ENCODE results near the gene PKNOX2. TPM values are rescaled to one million over a fixed set of nuclear protein-coding genes. Genes with fewer than 3 reads are reported as not detected.

PKNOX2 gene
- total and polyA plus RNA-seq, 9 of the 15 experiments (the other 6 are each of a cell fraction or from before 2014, with no cell fraction given) = not detected

DNA sequence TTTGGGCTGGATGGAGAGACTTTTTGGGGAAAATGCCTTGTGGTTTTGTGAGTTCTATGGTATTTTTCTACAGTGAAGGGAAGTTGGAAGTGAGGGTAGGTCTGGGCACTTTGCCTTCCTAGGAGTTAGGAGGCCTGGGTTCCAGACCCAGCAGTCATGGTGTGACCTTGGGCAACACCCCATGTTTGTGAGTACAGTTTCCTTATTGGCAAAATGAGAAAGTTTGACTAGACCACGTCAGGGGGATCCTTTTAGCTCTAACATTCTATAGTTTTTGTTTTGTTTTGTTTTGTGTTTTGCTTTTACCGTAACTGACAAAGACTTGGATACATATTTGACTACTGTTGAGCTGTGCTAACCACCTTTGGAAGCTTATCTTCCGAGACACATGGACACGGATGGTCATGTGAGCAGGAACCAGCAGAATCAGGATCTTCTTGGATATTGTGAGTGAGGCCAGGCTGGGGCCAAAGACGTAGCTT, 109.0 kb downstream of the PKNOX2 start (continued):
- TF ChIP-seq, protein P1, sequence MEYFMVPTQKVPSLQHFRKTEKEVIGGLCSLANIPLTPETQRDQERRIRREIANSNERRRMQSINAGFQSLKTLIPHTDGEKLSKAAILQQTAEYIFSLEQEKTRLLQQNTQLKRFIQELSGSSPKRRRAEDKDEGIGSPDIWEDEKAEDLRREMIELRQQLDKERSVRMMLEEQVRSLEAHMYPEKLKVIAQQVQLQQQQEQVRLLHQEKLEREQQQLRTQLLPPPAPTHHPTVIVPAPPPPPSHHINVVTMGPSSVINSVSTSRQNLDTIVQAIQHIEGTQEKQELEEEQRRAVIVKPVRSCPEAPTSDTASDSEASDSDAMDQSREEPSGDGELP (CRISPR knock-in tag; IDR thresholded peaks at IDR 0.05; ENCODE audit: borderline replicate concordance) = no peak
- TF ChIP-seq, protein P2, sequence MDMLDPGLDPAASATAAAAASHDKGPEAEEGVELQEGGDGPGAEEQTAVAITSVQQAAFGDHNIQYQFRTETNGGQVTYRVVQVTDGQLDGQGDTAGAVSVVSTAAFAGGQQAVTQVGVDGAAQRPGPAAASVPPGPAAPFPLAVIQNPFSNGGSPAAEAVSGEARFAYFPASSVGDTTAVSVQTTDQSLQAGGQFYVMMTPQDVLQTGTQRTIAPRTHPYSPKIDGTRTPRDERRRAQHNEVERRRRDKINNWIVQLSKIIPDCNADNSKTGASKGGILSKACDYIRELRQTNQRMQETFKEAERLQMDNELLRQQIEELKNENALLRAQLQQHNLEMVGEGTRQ (CRISPR knock-in tag; IDR thresholded peaks at IDR 0.05) = peak; percentile 75
- no peak for TF ChIP-seq ZNF146 (CRISPR knock-in tag; IDR thresholded peaks at IDR 0.05; ENCODE audit: unreplicated experiment)
- TF ChIP-seq RCOR1 (IDR thresholded peaks at IDR 0.05; ENCODE audit: borderline replicate concordance in 1 of 2, low read depth in 2 of 2, low read length in 2 of 2) = 0 out of 4 replicates have a peak, but pooled peaks of 1 of the 2 experiments have one; percentile 12
- TF ChIP-seq ZNF57 (CRISPR knock-in tag; IDR thresholded peaks at IDR 0.05) = no peak
- 0 out of 2 replicates have a peak, but pooled peaks have one; percentile 37 for TF ChIP-seq ZNF79 (CRISPR knock-in tag; IDR thresholded peaks at IDR 0.05; ENCODE audit: low read depth)
- TF ChIP-seq GABPA (tag; conservative IDR thresholded peaks at IDR 0.05; ENCODE audit: low read depth) = peak; percentile 54
- TF ChIP-seq KAT2B (IDR thresholded peaks at IDR 0.05; ENCODE audit: low read depth, low read length) = no peak
- no peak for TF ChIP-seq NR2C1 (IDR thresholded peaks at IDR 0.05)
- peak; percentile 72 for TF ChIP-seq NR2C1 (tag; IDR thresholded peaks at IDR 0.05)
- peak in 1 of 2 experiments; percentile 35; a peak in 1 of 3 replicates for TF ChIP-seq CBX3 (IDR thresholded peaks at IDR 0.05; ENCODE audit: borderline replicate concordance in 1 of 2, low read length in 2 of 2)
- TF ChIP-seq POLR2G (IDR thresholded peaks at IDR 0.05; ENCODE audit: low read depth, low read length) = no peak
- no peak for TF ChIP-seq GMEB1 (CRISPR knock-in tag; IDR thresholded peaks at IDR 0.05)
- no peak for TF ChIP-seq ZNF551 (CRISPR knock-in tag; IDR thresholded peaks at IDR 0.05)
- TF ChIP-seq ATF4 (CRISPR knock-in tag; IDR thresholded peaks at IDR 0.05) = 0 out of 2 replicates have a peak, but pooled peaks have one; percentile 37
- TF ChIP-seq ID3 (CRISPR knock-in tag; IDR thresholded peaks at IDR 0.05) = no peak
- no peak for TF ChIP-seq ID3 (tag; IDR thresholded peaks at IDR 0.05)
- peak; percentile 39; the same call in 1 of the 2 replicates for TF ChIP-seq NR4A1 (CRISPR knock-in tag; IDR thresholded peaks at IDR 0.05)
- TF ChIP-seq NR4A1 (tag; IDR thresholded peaks at IDR 0.05) = peak; percentile 94
- peak; percentile 85 for TF ChIP-seq ZKSCAN8 (CRISPR knock-in tag; IDR thresholded peaks at IDR 0.05)
- TF ChIP-seq, protein P3, sequence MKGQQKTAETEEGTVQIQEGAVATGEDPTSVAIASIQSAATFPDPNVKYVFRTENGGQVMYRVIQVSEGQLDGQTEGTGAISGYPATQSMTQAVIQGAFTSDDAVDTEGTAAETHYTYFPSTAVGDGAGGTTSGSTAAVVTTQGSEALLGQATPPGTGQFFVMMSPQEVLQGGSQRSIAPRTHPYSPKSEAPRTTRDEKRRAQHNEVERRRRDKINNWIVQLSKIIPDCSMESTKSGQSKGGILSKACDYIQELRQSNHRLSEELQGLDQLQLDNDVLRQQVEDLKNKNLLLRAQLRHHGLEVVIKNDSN (CRISPR knock-in tag; IDR thresholded peaks at IDR 0.05) = peak; percentile 70
- peak; percentile 78; the same call in 1 of the 2 replicates for TF ChIP-seq THRB (CRISPR knock-in tag; conservative IDR thresholded peaks at IDR 0.05)
